Measurements from ENCODE around the gene FOXB2. TPM values are rescaled to one million over a fixed set of nuclear protein-coding genes. Genes with fewer than 3 reads are reported as not detected.
A peak's percentile ranks its signal among the peaks of the same experiment; 100 is the strongest.

The FOXB2 gene
- total RNA-seq, 4 donors from 2014 or later: not detected

DNA sequence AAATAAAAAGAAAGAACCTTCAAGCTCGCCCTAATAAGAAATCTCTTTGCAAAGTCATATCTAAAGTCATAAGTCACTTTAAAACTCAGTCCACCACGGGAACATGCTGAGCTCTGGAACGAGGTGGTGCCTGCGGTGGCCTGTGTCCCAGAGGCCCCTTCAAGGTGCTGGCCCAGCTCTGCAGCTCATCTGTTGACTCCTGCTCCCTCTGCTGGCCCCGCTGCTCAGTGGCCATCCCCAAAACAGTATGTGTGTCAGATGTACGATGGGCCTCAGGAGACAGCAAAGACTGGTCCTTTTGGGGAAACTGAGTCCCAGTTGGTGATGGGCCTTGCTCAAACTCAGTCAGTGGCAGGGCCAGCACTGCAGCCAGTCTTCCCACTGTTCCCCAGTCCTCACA lies 22.8 kb upstream of the FOXB2 start:
- H3K4me1 ChIP-seq: peaks cover 0 to 10% (median 6%) of the 10 kb centered on the region in 4 donors
- no peak for DNase-seq (ENCODE audit: extremely low spot score)
- no peaks in the 10 kb centered on the region for H3K27me3 ChIP-seq
- H3K4me3 ChIP-seq: no peak overlapping the region
- WGBS: 14% methylated on average over 6 of the region's 6 CpGs
- H3K27ac ChIP-seq (replicated peaks in 1 of 4): no peak overlapping the region
- no peaks in the 10 kb centered on the region for H3K36me3 ChIP-seq
- no peaks in the 10 kb centered on the region for H3K9me3 ChIP-seq
- TF ChIP-seq, protein P1, sequence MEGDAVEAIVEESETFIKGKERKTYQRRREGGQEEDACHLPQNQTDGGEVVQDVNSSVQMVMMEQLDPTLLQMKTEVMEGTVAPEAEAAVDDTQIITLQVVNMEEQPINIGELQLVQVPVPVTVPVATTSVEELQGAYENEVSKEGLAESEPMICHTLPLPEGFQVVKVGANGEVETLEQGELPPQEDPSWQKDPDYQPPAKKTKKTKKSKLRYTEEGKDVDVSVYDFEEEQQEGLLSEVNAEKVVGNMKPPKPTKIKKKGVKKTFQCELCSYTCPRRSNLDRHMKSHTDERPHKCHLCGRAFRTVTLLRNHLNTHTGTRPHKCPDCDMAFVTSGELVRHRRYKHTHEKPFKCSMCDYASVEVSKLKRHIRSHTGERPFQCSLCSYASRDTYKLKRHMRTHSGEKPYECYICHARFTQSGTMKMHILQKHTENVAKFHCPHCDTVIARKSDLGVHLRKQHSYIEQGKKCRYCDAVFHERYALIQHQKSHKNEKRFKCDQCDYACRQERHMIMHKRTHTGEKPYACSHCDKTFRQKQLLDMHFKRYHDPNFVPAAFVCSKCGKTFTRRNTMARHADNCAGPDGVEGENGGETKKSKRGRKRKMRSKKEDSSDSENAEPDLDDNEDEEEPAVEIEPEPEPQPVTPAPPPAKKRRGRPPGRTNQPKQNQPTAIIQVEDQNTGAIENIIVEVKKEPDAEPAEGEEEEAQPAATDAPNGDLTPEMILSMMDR (IDR thresholded peaks at IDR 0.05): peak; percentile 63 to 74 (median 74)
- TF ChIP-seq POLR2AphosphoS5 (IDR thresholded peaks at IDR 0.05) (no peak), EP300 (IDR thresholded peaks at IDR 0.05) (no peak)
- intact Hi-C loops (cut with DNase I): loop anchor here (5.0 kb wide), 2 partner anchors 89 to 544 kb away; partner anchors contain the start of gene PRUNE2

DNA sequence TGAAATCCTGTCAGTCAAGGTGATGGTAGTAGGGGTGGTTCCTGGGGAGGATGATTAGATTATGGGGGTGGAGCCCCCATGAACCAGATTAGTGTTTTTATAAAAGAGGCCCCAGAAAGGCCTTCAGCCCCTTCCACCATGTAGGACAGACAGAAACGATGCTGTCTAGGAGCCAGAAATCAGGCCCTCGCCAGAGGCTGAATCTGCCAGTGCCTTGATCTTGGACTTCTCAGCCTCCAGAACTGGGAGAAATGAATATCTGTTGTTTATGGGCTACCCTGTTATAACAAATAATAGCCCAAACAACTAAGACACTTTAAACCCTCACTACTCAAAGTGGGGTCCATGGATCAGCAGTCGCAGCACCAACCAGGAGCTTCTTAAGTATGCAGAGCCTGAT lies 20.2 kb upstream of the FOXB2 start:
- intact Hi-C loops (cut with DNase I): loop anchor here (5.0 kb wide), 2 partner anchors 92 to 547 kb away; partner anchors contain the start of gene PRUNE2
- TF ChIP-seq EP300 (IDR thresholded peaks at IDR 0.05): no peak
- no peak for TF ChIP-seq POLR2AphosphoS5 (IDR thresholded peaks at IDR 0.05)
- TF ChIP-seq, protein P1 (IDR thresholded peaks at IDR 0.05): no peak
- no peak for TF ChIP-seq POLR2A (IDR thresholded peaks at IDR 0.05; ENCODE audit: low read depth)
- 81% methylated on average over 3 of the region's 3 CpGs for WGBS
- Histone ChIP-seq H3K4me3 (no peak overlapping the region), H3K36me3 (no peaks in the 10 kb centered on the region), H3K4me1 (peaks cover 0 to 10% (median 6%) of the 10 kb centered on the region in 4 donors), H3K27ac (replicated peaks in 1 of 4) (no peak overlapping the region), H3K27me3 (no peaks in the 10 kb centered on the region), H3K9me3 (no peaks in the 10 kb centered on the region)
- peak; percentile 91 for DNase-seq (ENCODE audit: extremely low spot score)

DNA sequence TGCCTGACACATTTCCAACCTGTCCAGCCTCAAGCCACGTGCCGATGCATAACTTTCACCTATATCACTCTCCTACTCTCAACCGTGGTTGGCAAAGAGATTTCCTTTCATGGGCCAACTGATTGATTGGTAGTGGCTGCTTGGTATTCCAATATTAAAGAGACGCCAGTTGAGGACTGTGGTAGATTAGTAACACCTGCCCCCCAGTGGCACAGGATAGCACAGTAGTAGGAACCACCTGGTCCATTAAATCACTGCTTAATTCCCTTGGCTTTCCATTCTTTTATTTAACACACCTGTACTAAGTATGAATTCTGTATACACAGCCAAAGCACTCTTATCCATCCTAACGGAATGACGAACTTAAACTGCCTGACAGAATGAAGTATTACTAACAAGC lies 19.1 kb upstream of the FOXB2 start:
- Histone ChIP-seq H3K9me3 (no peaks in the 10 kb centered on the region), H3K27me3 (no peaks in the 10 kb centered on the region), H3K4me3 (no peak overlapping the region), H3K36me3 (no peaks in the 10 kb centered on the region), H3K4me1 (peaks cover 0 to 10% (median 6%) of the 10 kb centered on the region in 4 donors), H3K27ac (replicated peaks in 1 of 4) (no peak overlapping the region)
- WGBS: 75% methylated on average over 6 of the region's 6 CpGs
- intact Hi-C loops (cut with DNase I): no loop called here
- peak; percentile 80 for DNase-seq (ENCODE audit: extremely low spot score)
- no peak for TF ChIP-seq POLR2AphosphoS5 (IDR thresholded peaks at IDR 0.05)
- TF ChIP-seq POLR2A (IDR thresholded peaks at IDR 0.05; ENCODE audit: low read depth): no peak
- TF ChIP-seq EP300 (IDR thresholded peaks at IDR 0.05): no peak

DNA sequence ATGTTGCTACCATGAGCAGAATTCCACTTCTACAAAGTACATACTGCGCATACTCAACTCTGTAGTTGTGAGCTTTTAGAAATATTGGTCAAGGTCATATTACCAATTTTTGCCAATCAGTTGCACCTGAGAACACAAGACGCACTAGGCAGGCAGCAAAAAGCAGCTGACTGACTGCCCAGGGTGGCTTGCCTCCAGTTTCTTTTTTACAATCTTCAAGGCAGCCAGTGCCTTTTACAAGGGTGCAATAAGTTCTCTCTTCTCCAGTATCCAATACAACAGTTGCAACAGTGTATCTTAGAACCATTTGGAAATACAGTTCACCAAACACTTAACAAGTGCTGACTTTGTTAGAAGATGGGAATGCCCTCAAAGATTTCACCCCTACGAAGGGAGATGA lies 16.1 kb upstream of the FOXB2 start:
- Histone ChIP-seq H3K27ac (replicated peaks in 1 of 4) (no peak overlapping the region), H3K36me3 (no peaks in the 10 kb centered on the region), H3K4me1 (no peaks in the 10 kb centered on the region), H3K9me3 (no peaks in the 10 kb centered on the region), H3K4me3 (no peak overlapping the region), H3K27me3 (peaks cover 0 to 17% (median 0%) of the 10 kb centered on the region in 4 donors)
- TF ChIP-seq EP300 (IDR thresholded peaks at IDR 0.05) (no peak), POLR2A (IDR thresholded peaks at IDR 0.05; ENCODE audit: low read depth) (no peak), POLR2AphosphoS5 (IDR thresholded peaks at IDR 0.05) (no peak)
- TF ChIP-seq, protein P1 (IDR thresholded peaks at IDR 0.05): no peak
- WGBS: 89% methylated on average over 3 of the region's 3 CpGs
- DNase-seq (ENCODE audit: extremely low spot score): no peak
- intact Hi-C loops (cut with DNase I): no loop called here

DNA sequence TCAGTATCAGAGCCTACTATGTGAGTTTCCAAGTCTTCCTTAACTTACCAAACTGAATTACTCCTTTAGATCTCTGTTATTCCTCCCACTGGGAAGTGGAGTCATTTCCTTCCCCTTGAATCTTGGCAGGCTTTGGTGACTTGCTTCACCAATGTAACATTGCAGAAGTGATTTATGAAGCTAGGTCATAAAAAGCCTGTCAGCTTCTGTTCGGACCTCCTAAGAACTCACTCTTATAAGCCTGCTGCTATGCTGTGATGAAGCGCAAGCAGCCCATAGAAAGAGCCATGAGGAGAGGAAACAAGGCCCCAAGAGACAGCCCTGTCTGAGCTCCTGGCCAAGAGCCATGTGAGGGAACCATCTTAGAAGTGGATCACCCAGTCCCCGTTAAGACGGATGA lies 14.2 kb upstream of the FOXB2 start:
- Histone ChIP-seq H3K27me3 (peaks cover 0 to 34% (median 7%) of the 10 kb centered on the region in 4 donors), H3K9me3 (no peaks in the 10 kb centered on the region), H3K4me3 (no peak overlapping the region), H3K36me3 (no peaks in the 10 kb centered on the region), H3K4me1 (no peaks in the 10 kb centered on the region), H3K27ac (replicated peaks in 1 of 4) (no peak overlapping the region)
- WGBS: 83% methylated on average over 4 of the region's 4 CpGs
- DNase-seq (ENCODE audit: extremely low spot score): no peak
- TF ChIP-seq POLR2AphosphoS5 (IDR thresholded peaks at IDR 0.05): no peak
- no peak for TF ChIP-seq POLR2A (IDR thresholded peaks at IDR 0.05; ENCODE audit: low read depth)
- TF ChIP-seq EP300 (IDR thresholded peaks at IDR 0.05): no peak
- TF ChIP-seq, protein P1 (IDR thresholded peaks at IDR 0.05): no peak
- intact Hi-C loops (cut with DNase I): no loop called here
